Measurements from ENCODE around the gene CNEP1R1. TPM values are rescaled to one million over a fixed set of nuclear protein-coding genes. Genes with fewer than 3 reads are reported as not detected.

CNEP1R1 gene
- total RNA-seq, 2 donors from 2014 or later = 13.4 to 22.4 TPM

DNA sequence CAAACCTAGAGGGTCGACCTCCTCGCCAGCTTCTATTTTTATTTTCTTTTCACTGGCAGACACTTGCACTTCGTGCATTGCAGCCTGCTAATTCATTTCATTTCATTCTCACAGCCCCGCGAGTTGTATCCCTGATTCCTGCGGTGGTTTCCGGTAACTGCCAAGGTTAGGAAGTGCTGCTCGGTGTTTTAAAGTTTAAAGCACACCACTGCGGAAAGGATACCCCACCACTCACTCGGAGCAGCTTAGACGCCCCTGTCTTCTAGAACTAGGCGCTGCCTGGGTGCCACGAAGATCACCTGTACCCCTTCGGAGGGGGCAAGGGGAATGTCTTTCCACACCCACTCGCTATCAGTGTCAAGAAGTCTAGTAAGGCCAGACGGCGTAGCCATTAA lies 509 bp downstream of the CNEP1R1 start:
- intact Hi-C loops (cut with DNase I) = loop anchor here (2.0 to 10.0 kb wide), 4 partner anchors 37 to 337 kb away; partner anchors contain the start of gene TENT4B
- peaks cover 7% of the 10 kb centered on the region for H3K36me3 ChIP-seq
- peak overlapping the region; percentile 92 for H3K4me3 ChIP-seq
- H3K9me3 ChIP-seq = no peaks in the 10 kb centered on the region
- no peaks in the 10 kb centered on the region for H3K27me3 ChIP-seq
- peak; percentile 36 for DNase-seq
- TF ChIP-seq, protein P1, sequence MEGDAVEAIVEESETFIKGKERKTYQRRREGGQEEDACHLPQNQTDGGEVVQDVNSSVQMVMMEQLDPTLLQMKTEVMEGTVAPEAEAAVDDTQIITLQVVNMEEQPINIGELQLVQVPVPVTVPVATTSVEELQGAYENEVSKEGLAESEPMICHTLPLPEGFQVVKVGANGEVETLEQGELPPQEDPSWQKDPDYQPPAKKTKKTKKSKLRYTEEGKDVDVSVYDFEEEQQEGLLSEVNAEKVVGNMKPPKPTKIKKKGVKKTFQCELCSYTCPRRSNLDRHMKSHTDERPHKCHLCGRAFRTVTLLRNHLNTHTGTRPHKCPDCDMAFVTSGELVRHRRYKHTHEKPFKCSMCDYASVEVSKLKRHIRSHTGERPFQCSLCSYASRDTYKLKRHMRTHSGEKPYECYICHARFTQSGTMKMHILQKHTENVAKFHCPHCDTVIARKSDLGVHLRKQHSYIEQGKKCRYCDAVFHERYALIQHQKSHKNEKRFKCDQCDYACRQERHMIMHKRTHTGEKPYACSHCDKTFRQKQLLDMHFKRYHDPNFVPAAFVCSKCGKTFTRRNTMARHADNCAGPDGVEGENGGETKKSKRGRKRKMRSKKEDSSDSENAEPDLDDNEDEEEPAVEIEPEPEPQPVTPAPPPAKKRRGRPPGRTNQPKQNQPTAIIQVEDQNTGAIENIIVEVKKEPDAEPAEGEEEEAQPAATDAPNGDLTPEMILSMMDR (IDR thresholded peaks at IDR 0.05) = no peak
- peaks cover 7% of the 10 kb centered on the region for H3K4me1 ChIP-seq
- peak overlapping the region; percentile 81 for H3K27ac ChIP-seq
- peak overlapping the region; percentile 85 to 94 for H3K9ac ChIP-seq (ENCODE audit: low read depth in 2 of 2, low read length in 2 of 2)

DNA sequence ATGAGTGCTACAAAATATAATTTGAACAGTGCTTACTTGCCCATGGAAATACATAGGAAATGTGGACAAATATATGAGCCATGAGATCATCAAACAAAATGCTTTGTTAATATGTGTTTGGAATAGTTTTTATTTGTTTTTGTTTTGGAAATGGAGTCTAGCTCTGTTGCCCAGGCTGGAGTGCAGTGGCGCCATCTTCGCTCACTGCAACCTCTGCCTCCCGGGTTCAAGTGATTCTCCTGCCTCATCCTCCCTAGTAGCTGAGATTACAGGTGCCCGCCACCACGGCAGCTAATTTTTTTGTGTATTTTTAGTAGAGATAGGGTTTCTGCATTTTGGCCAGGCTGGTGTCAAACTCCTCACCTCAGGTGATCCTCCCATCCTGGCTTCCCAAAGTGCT lies 2.8 kb downstream of the CNEP1R1 start:
- DNase-seq = no peak
- no peak overlapping the region for H3K27ac ChIP-seq
- no peaks in the 10 kb centered on the region for H3K9me3 ChIP-seq
- H3K4me3 ChIP-seq = no peak overlapping the region
- H3K9ac ChIP-seq (ENCODE audit: low read depth in 2 of 2, low read length in 2 of 2) = no peak overlapping the region
- H3K36me3 ChIP-seq = peaks cover 7% of the 10 kb centered on the region
- TF ChIP-seq, protein P1 (IDR thresholded peaks at IDR 0.05) = no peak
- H3K4me1 ChIP-seq = peaks cover 7% of the 10 kb centered on the region
- intact Hi-C loops (cut with DNase I) = loop anchor here (5.0 to 10.0 kb wide), 3 partner anchors 34 to 334 kb away; partner anchors contain the start of gene TENT4B
- H3K27me3 ChIP-seq = no peaks in the 10 kb centered on the region

DNA sequence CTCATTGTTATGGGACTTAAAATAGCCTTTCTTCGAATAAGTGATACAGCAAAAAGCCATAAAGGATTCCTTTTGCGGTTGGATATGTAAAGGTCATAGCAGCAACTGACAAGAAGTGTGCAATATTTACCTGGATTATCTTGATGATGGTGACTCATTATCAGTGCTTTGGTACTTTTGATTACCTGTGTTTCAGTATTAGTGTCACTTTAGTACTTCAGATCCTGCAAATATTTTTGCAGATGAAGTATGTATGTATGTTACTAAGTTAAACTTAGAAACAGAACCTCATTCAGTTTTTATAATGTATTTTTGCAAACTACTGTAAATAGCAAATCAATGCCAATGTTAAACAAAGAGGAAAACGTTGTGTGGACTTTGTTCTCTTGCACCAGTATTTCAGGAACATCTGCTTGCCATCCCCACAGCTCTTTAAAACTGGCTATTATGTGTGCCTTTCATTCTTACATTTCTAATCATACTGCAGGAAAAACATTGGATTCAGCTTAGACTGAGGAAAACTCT lies 10.5 kb downstream of the CNEP1R1 start:
- Histone ChIP-seq H3K36me3 (no peaks in the 10 kb centered on the region), H3K27me3 (no peaks in the 10 kb centered on the region), H3K4me1 (peaks cover 5% of the 10 kb centered on the region), H3K9me3 (no peaks in the 10 kb centered on the region), H3K27ac (peak overlapping the region; percentile 43), H3K4me3 (no peak overlapping the region), H3K9ac (ENCODE audit: low read depth in 2 of 2, low read length in 2 of 2) (no peak overlapping the region)
- DNase-seq = peak; percentile 36
- TF ChIP-seq, protein P1 (IDR thresholded peaks at IDR 0.05) = no peak
- intact Hi-C loops (cut with DNase I) = no loop called here

DNA sequence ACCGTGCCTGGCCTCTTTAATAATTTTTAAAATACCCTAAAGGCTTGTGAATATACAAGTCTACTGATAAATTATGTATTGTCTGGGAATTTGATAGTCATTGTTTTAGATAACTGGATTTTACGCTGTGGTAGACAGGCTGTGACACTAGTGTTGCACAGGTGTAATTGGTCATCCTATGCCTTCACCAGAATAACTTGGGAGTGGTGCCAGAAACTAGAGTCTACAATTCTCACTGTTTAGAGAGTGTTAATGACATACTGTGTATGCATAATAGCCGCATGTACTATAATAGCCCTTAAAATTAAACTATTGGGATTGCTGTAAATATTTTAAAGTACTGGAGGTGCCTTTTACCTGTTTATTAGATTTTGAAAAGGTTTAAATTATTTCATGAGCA lies 11.4 kb downstream of the CNEP1R1 start:
- no peak overlapping the region for H3K4me3 ChIP-seq
- H3K9me3 ChIP-seq = no peaks in the 10 kb centered on the region
- peak; percentile 32 for DNase-seq
- intact Hi-C loops (cut with DNase I) = no loop called here
- H3K27me3 ChIP-seq = no peaks in the 10 kb centered on the region
- no peaks in the 10 kb centered on the region for H3K36me3 ChIP-seq
- TF ChIP-seq, protein P1 (IDR thresholded peaks at IDR 0.05) = no peak
- no peak overlapping the region for H3K9ac ChIP-seq (ENCODE audit: low read depth in 2 of 2, low read length in 2 of 2)
- H3K4me1 ChIP-seq = peaks cover 5% of the 10 kb centered on the region
- no peak overlapping the region for H3K27ac ChIP-seq

DNA sequence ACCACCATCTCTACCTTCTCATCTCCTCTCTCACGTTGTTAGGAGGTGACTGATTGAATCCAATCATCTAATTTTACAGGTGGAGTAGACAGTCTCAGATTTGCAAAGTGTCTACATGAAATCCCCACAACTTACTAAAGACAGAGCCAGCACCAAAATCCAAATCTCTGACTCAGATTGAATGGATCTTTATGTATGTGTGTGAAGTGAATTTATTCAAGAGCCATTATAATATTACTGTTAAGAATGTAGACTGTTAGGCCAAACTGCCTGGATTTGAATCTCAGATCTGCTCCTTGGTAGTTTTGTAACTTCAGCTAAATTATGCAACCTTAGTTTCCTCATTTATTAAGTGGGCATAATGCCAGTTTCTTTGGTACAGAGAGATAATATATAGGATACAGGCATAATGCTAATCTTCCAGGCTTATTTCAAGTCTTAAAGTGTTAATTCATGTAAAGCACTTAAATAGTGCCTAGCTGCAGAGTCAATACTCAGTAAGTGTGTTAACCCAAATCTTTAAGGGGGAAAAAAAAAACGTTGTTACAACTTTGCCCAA lies 12.7 kb downstream of the CNEP1R1 start:
- H3K4me3 ChIP-seq = no peak overlapping the region
- H3K36me3 ChIP-seq = no peaks in the 10 kb centered on the region
- intact Hi-C loops (cut with DNase I) = no loop called here
- peak overlapping the region; percentile 45 for H3K27ac ChIP-seq
- H3K27me3 ChIP-seq = no peaks in the 10 kb centered on the region
- H3K4me1 ChIP-seq = peaks cover 5% of the 10 kb centered on the region
- TF ChIP-seq, protein P1 (IDR thresholded peaks at IDR 0.05) = no peak
- H3K9ac ChIP-seq (ENCODE audit: low read depth in 2 of 2, low read length in 2 of 2) = peak overlapping the region in 1 of 2 donors; percentile 19
- DNase-seq = no peak
- no peaks in the 10 kb centered on the region for H3K9me3 ChIP-seq

All from colonic mucosa (tissue), 4 donors.